ENCODE data around the gene TAF1B. TPM values are rescaled to one million over a fixed set of nuclear protein-coding genes. Genes with fewer than 3 reads are reported as not detected.

TAF1B gene
- total RNA-seq, 1 donor from 2014 or later = 38.1 TPM

DNA sequence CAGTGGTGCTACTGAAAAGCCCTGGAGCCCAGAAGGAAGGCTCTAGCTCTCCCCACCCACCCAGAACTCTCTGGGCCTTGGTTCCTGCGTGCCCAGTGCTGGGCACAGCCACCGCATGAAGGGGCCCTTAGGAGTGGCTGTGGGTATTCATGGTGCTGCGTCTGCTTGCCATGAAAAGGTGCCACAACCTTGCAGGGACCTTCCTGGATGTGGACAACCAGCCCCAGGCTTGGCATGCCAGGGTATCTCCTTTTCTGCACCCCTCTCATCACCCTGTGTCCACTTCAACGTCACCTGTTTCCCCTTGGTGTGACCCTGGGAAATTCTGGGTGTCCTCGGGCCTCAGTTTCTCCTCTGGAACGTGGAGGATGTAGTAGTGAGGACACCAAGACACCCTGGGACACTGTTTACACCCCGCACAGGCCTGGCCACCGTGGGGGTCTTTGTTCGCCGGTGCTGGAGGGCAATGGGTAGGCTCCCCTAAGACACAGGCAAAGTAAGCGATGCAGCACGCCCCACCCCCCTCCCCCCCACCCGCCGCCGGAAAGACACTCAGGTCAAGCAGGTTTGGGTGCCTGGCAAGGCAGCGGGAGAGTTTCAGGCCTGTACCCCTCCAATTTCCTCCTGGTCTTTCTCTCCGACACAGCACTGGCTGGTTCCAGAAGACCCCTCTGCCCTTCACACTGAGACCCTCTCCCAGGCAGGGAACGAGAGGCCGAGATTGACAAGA lies 34.8 kb upstream of the TAF1B start:
- no peak for DNase-seq

DNA sequence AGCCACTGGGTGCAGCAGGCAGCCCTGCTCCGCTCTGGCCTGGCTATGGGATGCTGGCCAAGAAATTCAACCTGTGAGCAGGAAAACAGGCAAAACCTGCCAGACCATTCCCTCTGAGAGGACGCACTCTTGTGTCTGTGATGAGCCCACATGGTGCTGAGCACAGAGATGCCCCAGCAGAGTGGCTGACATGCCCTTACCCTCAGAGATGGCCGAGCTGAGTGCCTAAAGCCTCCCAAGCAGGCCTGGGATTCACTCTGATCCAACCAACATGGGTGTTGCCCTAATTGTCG lies 34.3 kb upstream of the TAF1B start:
- peak; percentile 49 for DNase-seq

DNA sequence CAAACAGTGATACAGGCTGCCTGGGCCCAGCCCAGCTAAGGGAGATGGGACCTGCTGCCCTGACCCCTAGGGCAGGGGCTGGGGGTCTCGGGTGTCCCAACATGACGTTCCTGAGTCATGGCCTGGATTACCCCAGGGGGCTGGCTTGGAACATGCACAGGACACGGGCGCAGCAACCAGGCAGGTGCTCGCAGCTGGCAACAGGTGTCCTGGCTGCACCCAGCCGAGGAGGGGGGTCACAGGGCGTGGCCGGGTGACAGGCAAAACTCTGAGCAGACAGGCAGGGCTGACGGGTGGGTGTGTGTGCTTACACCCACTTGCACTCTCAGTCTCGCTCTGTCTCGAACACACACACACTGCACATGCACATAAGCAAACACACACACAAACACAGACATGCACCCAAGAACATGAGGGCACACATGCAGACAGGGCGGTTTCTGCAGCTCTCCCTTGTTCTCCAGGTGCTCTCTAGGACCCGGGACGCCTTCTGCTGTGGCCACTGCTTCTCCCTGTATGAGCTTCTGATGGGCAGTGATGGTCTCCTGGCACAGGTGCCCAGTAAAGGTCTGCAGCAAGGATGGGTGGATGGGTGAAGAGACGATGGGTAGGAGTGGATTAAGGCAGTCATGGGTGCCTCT lies 33.7 kb upstream of the TAF1B start:
- DNase-seq = no peak

DNA sequence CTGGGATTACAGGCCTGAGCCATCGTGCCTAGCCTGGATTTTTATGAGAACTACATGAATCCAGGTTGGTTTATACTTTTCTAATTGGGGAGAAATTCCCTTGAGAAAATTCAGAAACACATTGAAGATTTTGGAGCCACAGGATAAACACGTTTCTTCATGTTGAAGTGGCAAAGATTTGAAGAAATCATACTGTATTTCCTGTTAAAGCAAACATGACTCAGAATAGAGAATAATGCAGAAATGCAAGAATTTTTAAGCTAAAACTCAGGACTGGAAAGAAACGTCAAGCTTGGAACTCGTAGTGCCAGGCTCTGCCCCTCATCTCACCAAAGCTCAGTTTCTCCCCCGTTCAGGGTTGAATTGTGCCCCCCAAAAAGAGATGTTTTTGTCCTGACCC lies 32.1 kb upstream of the TAF1B start:
- DNase-seq = no peak

DNA sequence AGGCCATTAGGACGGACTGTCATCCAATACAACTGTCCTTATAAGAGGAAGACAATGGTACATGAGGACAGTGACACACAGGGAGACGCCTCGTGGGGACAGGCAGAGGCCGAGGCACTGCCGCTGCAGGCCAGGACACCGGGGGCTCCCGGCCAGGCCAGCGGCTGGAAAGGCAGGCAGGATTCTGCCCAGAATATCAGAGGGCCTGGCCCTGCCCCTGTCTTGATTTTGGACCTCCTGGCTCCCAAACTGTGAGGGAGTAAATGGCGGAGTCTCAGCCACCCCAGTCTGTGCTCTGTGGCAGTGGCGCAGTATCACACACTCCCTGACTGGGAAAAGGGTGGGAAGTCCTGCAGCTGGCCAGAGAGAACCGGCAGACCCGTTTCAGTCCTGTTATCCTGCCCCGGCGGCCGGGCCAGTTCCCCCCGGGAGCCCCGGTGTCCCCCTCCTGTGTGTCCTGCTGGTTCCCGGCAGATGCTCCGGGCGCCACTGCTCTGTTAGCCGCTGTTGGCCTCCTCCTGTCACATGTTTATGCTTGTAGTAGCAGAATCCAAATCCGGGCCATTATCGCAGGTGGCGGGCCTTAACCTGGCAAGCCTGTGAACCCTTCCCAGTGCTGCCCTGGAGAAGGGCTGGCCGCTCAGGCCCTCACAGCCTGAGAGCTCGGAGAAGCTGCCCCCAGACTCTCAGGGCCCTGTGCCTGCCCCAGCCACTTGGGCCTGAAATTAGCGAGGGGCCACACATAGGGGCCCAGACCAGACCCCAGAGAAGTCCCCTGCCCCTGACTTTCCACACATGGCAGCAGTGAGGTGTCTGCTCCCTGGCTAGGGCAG lies 31.4 kb upstream of the TAF1B start:
- no peak for DNase-seq

DNA sequence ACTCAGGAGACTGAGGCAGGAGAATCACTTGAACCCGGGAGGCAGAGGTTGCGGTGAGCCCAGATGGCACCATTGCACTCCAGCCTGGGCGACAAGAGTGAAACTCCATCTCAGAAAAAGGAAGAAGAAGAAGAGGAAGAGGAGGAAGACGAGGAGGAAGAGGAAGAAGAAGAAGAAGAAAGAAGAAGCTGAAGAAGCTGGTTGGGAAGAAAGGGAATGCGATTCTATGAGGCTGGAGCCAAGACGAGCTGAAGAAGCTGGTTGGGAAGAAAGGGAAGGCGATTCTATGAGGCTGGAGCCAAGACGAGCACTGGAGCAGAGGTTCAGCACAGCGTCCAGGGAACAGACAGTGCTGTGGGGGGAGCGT lies 30.3 kb upstream of the TAF1B start:
- DNase-seq = no peak

DNA sequence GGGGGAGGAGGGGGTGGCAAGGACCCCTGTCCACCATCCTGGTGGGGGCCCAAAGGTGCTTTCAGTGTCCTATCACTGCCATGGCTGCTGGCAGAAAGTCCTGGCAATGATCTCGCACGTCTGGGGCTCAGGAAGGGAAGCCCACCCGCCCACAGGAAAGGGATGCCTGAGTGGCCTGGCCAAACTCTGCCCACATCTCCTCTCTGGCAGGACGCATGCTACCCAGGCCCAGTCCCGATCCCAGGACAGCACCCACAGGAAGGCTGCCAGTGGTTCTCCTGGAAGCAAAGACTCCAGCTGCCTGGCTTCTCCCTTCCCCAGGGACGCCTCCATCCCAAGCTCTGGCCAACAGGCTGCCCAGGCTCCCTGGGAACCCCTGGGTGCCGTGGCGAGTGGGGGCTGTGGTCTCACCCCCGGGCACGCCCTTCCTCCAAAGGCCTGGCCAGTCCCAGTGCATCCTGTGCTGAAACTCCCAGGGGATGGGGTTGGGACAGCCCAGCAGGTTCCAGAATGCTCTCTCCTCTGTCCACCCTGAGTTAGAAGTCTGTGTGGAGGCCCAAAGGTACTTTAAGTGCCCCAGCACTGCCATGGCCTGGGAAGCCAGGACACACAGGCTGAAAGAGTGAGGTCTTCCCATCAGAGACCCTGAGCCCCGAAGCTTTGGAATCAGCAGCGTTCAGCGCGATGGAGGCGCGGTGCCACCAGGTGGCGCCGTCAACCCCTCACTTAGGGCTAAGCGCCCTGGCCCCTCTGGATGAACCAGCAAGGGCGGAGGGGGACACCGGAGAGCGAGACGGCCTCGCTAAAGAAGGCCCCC lies 29.8 kb upstream of the TAF1B start:
- peak; percentile 84 for DNase-seq

DNA sequence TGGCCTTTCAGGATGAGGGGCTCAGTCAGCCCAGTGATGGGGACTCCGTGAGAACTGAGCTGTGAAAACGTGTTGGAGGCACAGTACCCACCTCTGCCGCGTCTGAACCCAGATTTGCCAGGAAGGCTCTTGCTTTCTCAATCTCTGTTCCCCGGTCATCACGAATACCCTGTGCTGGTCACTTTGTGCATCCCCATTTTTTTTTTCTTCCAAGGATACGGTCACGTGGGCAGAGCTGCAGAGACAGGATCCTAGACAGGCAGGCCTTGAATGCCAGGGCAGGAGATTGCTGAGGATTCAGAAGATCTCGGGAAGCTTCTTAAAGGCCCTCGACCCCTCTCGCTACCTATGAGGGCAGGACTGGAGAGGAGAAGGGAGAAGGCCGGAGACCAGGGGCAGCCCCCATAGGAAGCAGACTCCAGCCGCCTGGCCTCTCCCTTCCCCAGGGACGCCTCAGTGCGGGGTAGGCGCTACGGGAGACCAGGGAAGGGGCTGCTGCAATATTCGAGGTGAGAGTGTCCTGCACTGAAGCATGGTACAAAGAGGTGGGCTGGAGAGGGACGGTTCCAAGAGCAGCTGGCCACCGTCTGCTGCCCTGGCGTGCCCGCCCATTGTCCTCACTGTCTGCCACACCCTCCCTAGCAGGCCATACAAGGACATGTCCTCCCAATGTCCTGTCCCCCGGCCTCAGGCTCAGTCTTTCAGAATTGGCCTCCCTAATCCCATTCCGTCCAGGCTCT lies 29.0 kb upstream of the TAF1B start:
- DNase-seq = no peak

DNA sequence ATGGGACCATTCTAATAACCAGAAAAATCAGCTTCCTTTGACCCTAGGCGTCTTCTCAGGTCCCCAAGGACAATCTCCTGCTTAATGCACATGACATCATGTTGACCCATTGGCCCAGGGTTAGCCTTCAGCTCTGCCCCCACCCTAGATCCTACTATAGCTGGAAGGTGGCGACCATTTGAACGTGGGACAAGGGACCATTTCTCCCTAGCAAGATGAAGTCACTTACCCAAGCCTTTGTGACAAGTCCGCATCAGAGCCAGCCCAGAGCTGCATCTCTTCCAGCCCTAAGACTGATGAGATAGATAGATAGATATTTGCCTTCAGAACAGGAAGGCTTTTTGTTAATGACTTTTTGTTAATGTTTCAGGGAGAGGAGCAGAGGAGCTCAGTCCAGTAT lies 28.2 kb upstream of the TAF1B start:
- no peak for DNase-seq

DNA sequence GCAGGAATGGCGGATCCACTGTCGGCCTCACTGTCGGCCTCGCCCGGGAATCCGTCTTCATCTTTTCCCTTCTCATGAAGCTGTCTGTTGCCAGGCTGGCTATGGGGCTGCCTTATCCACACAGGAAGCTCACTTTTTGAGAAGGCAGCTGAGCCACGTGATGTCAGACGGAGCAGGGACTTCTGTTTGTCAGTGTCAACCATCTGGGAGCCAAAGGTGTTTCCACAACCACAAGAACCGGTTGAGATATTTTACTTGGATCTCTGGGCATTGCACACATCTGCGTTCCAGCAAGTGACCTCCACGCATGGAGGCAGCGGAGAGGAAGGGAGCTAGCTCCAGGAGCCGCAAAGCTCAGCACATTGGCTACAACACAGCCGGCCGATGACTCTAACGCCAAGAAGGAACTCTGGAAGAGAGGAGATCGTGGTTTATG lies 27.4 kb upstream of the TAF1B start:
- no peak for DNase-seq

DNA sequence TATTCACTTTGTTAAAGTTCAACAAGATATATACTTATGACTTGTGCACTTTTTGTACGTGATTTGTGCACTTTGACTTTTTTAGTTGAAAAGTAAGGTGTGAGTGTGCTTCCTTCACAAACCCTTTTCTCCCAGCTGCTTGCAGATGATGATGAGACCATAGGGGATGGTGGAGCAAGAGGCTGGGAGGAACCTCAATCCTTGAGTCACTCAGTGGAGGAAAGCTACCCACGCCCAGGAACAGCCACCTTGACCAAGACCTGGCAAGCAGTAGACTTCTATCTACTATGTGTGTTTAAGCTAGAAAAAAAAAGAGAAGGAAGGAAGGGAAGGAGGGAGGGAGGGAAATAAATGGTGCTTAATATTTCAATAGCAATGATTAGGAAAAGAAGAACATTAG lies 25.2 kb upstream of the TAF1B start:
- no peak for DNase-seq

DNA sequence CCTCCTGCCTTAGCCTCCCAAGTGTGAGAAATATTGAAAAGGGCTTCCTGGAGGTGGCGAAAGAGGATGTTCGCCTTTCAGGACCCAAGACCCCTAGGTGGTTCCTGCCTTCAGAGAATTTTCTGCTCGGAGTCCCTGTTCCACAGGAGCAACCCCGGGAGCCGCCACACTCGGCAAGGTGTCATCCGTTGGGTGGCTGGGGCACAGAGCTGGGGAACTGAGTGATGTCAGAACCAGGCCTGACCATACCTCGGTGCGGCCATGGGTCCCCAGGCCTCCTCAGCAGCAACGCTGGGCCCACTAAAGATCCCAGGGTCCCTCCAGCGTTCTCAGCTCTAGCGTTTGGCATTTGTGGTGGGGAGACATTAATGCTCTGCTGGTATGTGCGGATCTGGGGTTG lies 23.7 kb upstream of the TAF1B start:
- no peak for DNase-seq

DNA sequence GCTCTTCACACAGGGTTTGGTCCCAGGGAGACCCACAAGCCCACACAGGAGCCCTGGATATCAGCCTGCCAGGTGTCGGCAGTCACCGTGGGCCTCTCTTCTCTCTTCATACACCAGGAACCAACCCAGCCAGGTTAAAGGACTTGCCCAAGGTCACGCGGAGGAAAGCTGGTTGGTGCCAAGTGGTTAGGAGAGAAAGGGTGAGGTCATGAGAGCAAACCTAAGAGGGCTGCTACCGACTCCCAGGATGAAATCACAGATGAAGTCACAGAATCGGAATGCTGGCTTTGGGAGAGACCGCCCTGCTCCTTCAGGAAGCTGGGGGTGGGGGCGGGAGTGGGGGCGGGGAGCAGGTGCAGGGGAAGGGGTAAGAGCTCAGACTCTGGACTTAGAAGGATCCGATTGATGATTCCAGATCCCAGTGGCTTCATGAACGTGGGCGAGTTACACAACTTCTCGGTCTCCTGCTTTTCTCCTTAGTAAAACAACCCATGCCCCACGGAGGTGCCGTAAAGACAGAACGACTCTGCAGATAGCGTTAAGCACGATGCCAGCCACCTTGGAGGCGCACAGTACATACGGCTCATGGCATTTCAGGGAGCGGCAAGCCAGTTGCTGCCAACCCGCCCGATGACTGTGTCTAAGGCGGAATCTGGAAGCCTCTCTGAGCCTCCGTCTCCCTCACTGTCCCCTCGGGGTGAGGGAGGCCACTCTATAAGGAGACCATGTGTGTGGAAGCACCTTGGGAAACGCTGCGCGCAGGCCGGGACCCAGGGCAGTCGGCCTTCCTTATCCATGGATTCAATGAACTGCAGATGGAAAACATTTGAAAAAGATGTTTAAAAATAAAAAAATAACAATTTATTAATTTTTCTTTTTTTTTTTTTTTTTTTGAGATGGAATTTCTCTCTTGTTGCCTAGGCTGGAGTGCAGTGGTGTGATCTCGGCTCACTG lies 23.0 kb upstream of the TAF1B start:
- no peak for DNase-seq

DNA sequence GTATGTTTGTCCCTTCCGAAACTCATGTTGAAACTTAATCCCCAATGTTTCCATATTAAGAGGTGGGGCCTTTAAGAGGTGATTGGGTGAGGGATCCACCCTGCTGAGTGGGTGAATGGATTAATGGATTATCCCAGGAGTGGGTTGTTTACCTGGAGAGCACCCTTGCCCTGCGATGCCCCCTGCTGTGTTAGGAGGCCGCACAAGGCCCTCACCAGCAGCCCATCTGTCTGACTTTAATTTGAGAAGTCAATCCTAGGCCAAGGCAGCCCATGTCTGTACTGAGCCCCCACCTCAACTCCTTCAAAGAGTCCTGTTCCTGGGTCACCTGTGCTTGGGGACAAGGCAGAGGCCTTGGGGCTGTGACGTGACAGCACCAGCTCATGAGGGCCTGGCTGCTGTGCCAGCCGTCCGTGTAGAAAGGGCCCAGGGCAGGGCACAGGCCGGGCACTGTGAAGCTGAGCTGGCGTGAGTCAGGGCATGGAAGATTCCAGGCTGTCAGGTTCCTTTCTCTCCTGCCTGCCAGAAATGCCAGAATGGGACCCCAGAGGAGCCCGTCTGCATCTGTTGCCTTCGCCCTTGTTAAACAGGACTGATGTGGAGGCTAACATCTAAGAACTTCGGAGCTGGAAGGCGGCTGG lies 21.3 kb upstream of the TAF1B start:
- no peak for DNase-seq

DNA sequence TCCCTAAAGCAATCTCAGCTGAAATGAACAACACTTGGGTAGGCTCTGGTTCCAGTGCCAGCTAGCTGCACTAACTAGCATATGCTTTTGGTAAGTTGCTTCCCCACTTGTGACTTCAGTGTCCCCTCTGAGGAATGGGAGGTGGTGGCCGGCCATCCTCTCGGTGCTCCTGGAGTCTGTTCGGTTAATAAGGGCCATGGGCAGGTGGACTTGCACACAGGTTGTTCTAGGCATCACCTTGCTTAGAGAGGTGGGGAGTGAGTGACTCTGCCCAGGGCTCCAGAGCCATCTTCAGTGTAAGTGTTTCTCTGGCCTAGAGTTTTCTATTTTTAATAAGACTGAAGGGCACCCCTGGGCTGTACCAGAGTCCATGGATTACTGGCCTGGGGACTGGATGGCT lies 18.8 kb upstream of the TAF1B start:
- DNase-seq = no peak

DNA sequence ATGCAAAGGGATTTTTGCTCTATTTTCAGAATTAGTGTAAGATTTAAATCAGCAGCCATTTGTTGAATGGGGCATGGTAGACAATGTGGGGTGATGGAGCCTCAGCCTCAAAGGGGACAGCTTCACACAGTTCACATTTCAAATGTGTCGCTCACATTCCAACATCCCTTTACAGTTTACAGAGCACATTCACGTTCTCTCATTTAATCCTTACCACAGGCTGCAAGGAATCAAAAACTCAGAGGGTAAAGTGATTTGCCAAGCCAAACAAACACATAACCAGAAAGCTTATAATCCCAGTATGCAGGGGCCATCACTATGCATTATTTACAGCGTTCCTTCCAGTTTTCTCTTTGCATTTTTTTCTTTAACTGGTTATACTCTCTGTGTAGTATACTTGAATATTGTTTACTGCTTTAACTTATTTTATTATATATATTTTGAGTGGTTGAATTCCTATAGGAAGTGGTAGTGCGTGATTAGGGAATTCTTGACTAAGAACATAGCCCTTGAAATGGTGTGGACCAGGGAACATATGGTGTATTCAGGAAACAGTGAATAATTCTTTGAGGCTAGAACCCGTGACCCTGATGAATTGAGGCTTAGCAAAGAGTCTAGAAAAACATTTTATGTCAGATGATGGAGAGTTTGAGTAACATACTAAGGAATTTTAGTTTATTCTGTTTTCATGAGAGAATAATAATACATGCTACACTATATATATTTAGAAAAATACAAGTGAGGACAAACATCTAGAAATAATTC lies 18.1 kb upstream of the TAF1B start:
- no peak for DNase-seq

DNA sequence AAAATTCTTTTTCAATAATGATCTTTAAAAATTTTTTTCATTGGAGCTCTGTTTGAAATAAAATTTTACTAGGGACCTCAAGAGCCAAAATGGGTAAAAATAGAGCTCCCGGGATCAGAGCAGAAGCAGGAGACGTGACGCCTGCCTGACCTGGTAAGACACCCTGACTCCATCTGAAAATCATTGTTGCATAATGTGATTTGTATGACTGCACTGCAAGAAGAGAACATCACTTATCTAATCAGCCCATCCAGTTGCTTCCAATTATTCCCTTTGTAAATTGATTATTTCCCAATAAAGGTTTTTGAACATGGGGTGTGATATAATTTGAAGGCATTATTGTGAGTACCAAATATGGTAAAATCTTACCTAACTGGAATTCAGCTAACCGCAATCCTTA lies 17.1 kb upstream of the TAF1B start:
- DNase-seq = no peak

DNA sequence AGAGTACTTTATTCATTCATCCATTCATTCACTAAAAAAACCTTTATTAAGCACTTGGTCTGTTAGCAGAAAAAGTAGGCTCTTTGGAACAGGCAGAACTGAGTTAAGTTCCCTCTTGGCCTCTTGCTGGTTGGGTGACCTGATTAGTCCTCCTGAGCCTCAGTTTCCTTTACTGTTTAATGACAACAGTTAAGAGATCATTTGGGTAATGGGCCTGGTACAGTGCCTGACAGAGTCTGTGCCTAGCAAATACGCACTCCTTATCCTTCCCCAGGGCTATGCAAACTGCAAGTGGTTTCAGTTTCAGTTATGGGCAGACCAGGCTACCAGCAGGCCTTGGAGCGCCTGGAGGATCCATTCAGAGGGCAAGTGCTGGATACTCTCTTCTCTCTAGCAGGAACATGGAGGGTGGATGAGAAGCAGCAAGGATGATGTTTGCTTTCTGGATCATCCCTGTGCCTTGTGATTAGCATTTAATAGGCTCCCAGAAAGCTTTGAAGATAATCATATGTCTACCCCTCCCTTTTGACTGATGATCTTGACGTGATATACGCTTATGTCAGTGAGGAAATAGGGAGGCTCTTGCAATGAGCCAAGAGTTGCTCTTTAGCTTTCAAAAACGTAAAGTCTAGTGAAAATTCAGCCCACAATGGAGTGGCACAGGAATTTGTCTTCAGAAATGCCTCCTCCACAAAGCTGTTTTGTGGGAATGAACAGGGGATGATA lies 12.4 kb upstream of the TAF1B start:
- DNase-seq = no peak

DNA sequence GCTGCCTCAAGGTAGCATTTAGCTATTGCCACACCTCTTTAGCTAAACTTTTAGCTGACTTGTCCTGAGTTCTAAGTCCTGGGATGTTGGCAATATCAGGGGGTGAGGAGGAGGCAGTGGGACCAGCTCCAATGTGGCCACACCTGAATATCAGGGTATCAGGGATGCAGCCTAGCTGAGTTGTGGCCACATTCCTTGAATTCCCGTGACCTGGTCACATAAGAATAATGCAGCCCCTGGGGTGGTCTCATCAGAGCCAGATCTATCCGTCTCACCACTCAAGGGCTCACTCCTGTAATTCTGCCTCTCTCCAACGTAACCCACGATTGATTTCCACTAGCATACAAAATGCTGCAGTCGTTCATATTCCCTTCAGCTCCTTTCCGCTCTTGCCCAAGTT lies 11.6 kb upstream of the TAF1B start:
- no peak for DNase-seq

Data from tongue (tissue), 2 donors.